Tibial nerve (tissue), 4 donors: ENCODE measurements around the gene USB1. TPM values are rescaled to one million over a fixed set of nuclear protein-coding genes. Genes with fewer than 3 reads are reported as not detected.

Source experiments
- DNase-seq, 2 donors: peaks; one replicate each; pipeline ENCODE4 v3.0.0-alpha.2; 2019; ENCODE audit warnings: low spot score in 2 of 2
- H3K27ac ChIP-seq, 4 donors: fragments of 200-600 bp; sonication (generic) in 3 of 4; one replicate each; pipeline ENCODE4 v1.5.1; 2017 to 2019; ENCODE audit warnings: mild to moderate bottlenecking in 1 of 4
- H3K27me3 ChIP-seq, 2 donors: fragments of 200-600 bp; sonication (generic) in 1 of 2; one replicate each; pipeline versions ENCODE4 v1.5.1 to v1.6.0; 2017 to 2019
- H3K36me3 ChIP-seq, 3 donors: fragments of 200-600 bp; sonication (generic); one replicate each; pipeline ENCODE4 v1.5.1; 2018 to 2019
- H3K4me1 ChIP-seq, 4 donors: fragments of 200-600 bp; sonication (generic) in 3 of 4; one replicate each; pipeline ENCODE4 v1.5.1; 2017 to 2019
- H3K4me3 ChIP-seq, 4 donors: fragments of 200-600 bp; sonication (generic) in 3 of 4; one replicate each; pipeline ENCODE4 v1.5.1; 2017 to 2019; ENCODE audit warnings: mild to moderate bottlenecking in 1 of 4, moderate library complexity in 1 of 4
- H3K9me3 ChIP-seq, 4 donors: fragments of 200-600 bp; sonication (generic) in 3 of 4; one replicate each; pipeline ENCODE4 v1.5.1; 2017 to 2019
- CTCF ChIP-seq, 5 experiments: fragments of 200-600 bp in 3 of 5; fragments of 450-650 bp in 2 of 5; sonication (generic) in 3 of 5; IDR thresholded peaks; one replicate each; pipeline ENCODE4 v1.5.1; 2016 to 2019; ENCODE audit warnings: antibody characterized with exemption in 5 of 5, mild to moderate bottlenecking in 3 of 5, moderate library complexity in 2 of 5
- EP300 ChIP-seq, 2 donors: sonication (generic); formaldehyde crosslinking; IDR thresholded peaks; one replicate each; pipeline ENCODE4 v1.6.1; 2017; ENCODE audit warnings: antibody characterized with exemption in 2 of 2, mild to moderate bottlenecking in 1 of 2
- POLR2A ChIP-seq, 2 donors: fragments of 450-650 bp; IDR thresholded peaks; one replicate each; pipeline ENCODE4 v1.6.1; 2017; ENCODE audit warnings: antibody characterized with exemption in 2 of 2, mild to moderate bottlenecking in 2 of 2, moderate library complexity in 2 of 2
- WGBS, 2 donors: methylation state at CpG; one replicate each; pipeline ENCODE4 v1.1.5; 2018; 5-methylcytosine and 5-hydroxymethylcytosine counted together
- total RNA-seq, 4 donors: library from RNA; depleted of rRNA; stranded (reverse); fragments of >200 nt; gene quantifications; one replicate each; pipeline ENCODE4 v1.1.0, GENCODE V29; 2016

Gene USB1
- total RNA-seq, 4 donors from 2014 or later: 23.1 to 80.4 (median 31.6) TPM

- no peak overlapping the region for H3K4me3 ChIP-seq
- H3K27me3 ChIP-seq: no peaks in the 10 kb centered on the region
- DNase-seq: no peak
- peaks cover 0 to 75% (median 0%) of the 10 kb centered on the region in 3 donors for H3K36me3 ChIP-seq
- no peaks in the 10 kb centered on the region for H3K9me3 ChIP-seq
- WGBS, 2 donors: 85 to 89% methylated on average over 26 of the region's 26 CpGs
- H3K27ac ChIP-seq: no peak overlapping the region
- TF ChIP-seq POLR2A (IDR thresholded peaks at IDR 0.05) (no peak), EP300 (IDR thresholded peaks at IDR 0.05) (no peak), CTCF (IDR thresholded peaks at IDR 0.05) (no peak)
- peaks cover 0 to 10% (median 4%) of the 10 kb centered on the region in 4 donors for H3K4me1 ChIP-seq
These were observed 38.8 kb downstream of the USB1 start for GRCh38 chr16:58039829-58040495.

GRCh38 chr16:58040496-58040846, 39.3 kb downstream of the USB1 start:
- TF ChIP-seq CTCF (IDR thresholded peaks at IDR 0.05) (no peak), POLR2A (IDR thresholded peaks at IDR 0.05) (no peak), EP300 (IDR thresholded peaks at IDR 0.05) (no peak)
- Histone ChIP-seq H3K4me1 (peaks cover 0 to 11% (median 4%) of the 10 kb centered on the region in 4 donors), H3K9me3 (no peaks in the 10 kb centered on the region), H3K27ac (no peak overlapping the region), H3K36me3 (peaks cover 0 to 80% (median 0%) of the 10 kb centered on the region in 3 donors), H3K27me3 (no peaks in the 10 kb centered on the region), H3K4me3 (no peak overlapping the region)
- DNase-seq: no peak
- WGBS, 2 donors: 87 to 88% methylated on average over 12 of the region's 12 CpGs

- H3K4me3 ChIP-seq: no peak overlapping the region
- no peaks in the 10 kb centered on the region for H3K9me3 ChIP-seq
- H3K27ac ChIP-seq: peak overlapping the region in 1 of 4 donors; percentile 10
- no peak for TF ChIP-seq EP300 (IDR thresholded peaks at IDR 0.05)
- no peak for TF ChIP-seq POLR2A (IDR thresholded peaks at IDR 0.05)
- TF ChIP-seq CTCF (IDR thresholded peaks at IDR 0.05): no peak
- 73 to 76% methylated on average over 5 to 11 of the region's 14 CpGs for WGBS, 2 donors
- peaks cover 0 to 11% (median 5%) of the 10 kb centered on the region in 4 donors for H3K4me1 ChIP-seq
- DNase-seq: no peak
- H3K27me3 ChIP-seq: no peaks in the 10 kb centered on the region
- peaks cover 0 to 81% (median 0%) of the 10 kb centered on the region in 3 donors for H3K36me3 ChIP-seq
These were observed 39.9 kb downstream of the USB1 start for GRCh38 chr16:58040945-58041627.

- TF ChIP-seq POLR2A (IDR thresholded peaks at IDR 0.05): no peak
- H3K9me3 ChIP-seq: no peaks in the 10 kb centered on the region
- H3K4me3 ChIP-seq: no peak overlapping the region
- H3K27ac ChIP-seq: peak overlapping the region in 1 of 4 donors; percentile 10
- peaks cover 0 to 16% (median 9%) of the 10 kb centered on the region in 4 donors for H3K4me1 ChIP-seq
- H3K36me3 ChIP-seq: peaks cover 0 to 81% (median 0%) of the 10 kb centered on the region in 3 donors
- no peak for DNase-seq
- WGBS, 2 donors: 86 to 95% methylated on average over 4 to 11 of the region's 18 CpGs
- H3K27me3 ChIP-seq: no peaks in the 10 kb centered on the region
These were observed 40.4 kb downstream of the USB1 start for GRCh38 chr16:58041628-58041955.

GRCh38 chr16:58042001-58042885, 41.0 kb downstream of the USB1 start:
- WGBS, 2 donors: 84 to 88% methylated on average over 22 of the region's 22 CpGs
- H3K27me3 ChIP-seq: no peaks in the 10 kb centered on the region
- H3K4me3 ChIP-seq: no peak overlapping the region
- H3K27ac ChIP-seq: peak overlapping the region in 1 of 4 donors; percentile 10
- TF ChIP-seq POLR2A (IDR thresholded peaks at IDR 0.05) (no peak), CTCF (IDR thresholded peaks at IDR 0.05) (no peak), EP300 (IDR thresholded peaks at IDR 0.05) (no peak)
- H3K36me3 ChIP-seq: peaks cover 0 to 81% (median 0%) of the 10 kb centered on the region in 3 donors
- peaks cover 0 to 23% (median 14%) of the 10 kb centered on the region in 4 donors for H3K4me1 ChIP-seq
- H3K9me3 ChIP-seq: no peaks in the 10 kb centered on the region
- DNase-seq: no peak
